Adrenal gland (tissue), 5 donors: Measurements from ENCODE around the gene U2AF1L4.

Experiments used
- POLR2A ChIP-seq, 2 donors: fragments of 450-650 bp; IDR thresholded peaks; one replicate each; pipeline ENCODE4 v1.6.1; 2017; ENCODE audit warnings: antibody characterized with exemption in 2 of 2, mild to moderate bottlenecking in 2 of 2, moderate library complexity in 1 of 2
- TF ChIP-seq, protein P1 (sequence below), 6 experiments: fragments of 450-650 bp in 4 of 6; fragments of 200-600 bp in 2 of 6; sonication (generic) in 1 of 6; IDR thresholded peaks; 1 replicate in 5 of 6; 2 replicates in 1 of 6; pipeline versions ENCODE4 v1.5.1 to v1.8.0; 2016 to 2021; ENCODE audit warnings: antibody characterized with exemption in 6 of 6, mild to moderate bottlenecking in 2 of 6, moderate library complexity in 1 of 6
- donor health status: DM: no; HTN: no; CAD: no.

DNA sequence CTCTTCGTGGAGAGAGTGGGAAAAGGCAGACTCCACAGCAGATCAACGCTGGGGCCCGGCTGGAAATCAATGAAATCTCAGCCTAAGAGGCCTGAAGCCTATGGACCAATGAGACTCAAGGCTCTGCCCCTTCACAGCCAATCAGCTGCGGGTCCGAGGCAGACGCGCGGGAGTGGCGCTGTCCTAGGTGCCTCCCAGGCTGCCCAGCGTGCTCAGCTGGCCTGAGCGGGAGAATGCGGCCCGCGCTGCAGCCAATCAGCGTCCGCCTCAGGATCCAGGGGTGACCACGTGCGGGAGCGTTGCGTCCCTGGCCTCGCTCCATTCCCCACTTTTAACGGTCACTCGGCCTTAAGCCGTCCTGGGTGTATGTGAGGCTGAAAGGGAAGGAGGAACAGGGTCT is 41.0 kb downstream of the U2AF1L4 start, which contains the start of gene ZBTB32:
- TF ChIP-seq, protein P1, sequence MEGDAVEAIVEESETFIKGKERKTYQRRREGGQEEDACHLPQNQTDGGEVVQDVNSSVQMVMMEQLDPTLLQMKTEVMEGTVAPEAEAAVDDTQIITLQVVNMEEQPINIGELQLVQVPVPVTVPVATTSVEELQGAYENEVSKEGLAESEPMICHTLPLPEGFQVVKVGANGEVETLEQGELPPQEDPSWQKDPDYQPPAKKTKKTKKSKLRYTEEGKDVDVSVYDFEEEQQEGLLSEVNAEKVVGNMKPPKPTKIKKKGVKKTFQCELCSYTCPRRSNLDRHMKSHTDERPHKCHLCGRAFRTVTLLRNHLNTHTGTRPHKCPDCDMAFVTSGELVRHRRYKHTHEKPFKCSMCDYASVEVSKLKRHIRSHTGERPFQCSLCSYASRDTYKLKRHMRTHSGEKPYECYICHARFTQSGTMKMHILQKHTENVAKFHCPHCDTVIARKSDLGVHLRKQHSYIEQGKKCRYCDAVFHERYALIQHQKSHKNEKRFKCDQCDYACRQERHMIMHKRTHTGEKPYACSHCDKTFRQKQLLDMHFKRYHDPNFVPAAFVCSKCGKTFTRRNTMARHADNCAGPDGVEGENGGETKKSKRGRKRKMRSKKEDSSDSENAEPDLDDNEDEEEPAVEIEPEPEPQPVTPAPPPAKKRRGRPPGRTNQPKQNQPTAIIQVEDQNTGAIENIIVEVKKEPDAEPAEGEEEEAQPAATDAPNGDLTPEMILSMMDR (IDR thresholded peaks at IDR 0.05) = no peak
- no peak for TF ChIP-seq POLR2A (IDR thresholded peaks at IDR 0.05)
